ENCODE data around the gene CSNK1G3.

The CSNK1G3 gene

DNA sequence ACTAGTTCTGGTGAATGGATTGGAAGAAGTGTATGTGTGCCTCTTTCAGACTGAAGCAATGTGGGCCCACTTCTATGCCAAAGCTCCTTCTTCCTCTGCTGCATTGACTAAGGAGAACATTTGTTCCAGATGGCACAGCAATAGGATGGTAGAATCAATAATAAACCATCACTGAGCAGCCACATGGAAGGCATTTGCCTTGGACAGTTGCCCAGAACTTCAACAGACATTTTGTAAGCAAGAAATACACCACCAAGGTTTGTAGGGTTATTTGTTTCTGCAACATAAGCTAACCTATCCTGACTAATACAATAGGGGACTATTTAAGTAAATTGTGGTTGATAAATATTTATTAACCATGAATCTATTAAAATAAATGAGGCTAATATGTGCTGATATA lies 37.7 kb upstream of the CSNK1G3 start:
- no peak overlapping the region for H2AFZ ChIP-seq (ENCODE audit: insufficient read depth, low read length, poor library complexity)
- no peak overlapping the region for H2BK12ac ChIP-seq (ENCODE audit: low read length)
- no peak overlapping the region for H3K4ac ChIP-seq (ENCODE audit: low read depth, low read length)
- no peaks in the 10 kb centered on the region for H3K4me1 ChIP-seq (ENCODE audit: control insufficient read depth in 1 of 2, insufficient read depth in 2 of 2, low read length in 2 of 2)
- no peak overlapping the region for H4K12ac ChIP-seq (ENCODE audit: low read depth, low read length)
- no peak overlapping the region for H4K91ac ChIP-seq (ENCODE audit: low read depth, low read length)
- no peak overlapping the region for H3K4me2 ChIP-seq (ENCODE audit: low read length)
- H4K8ac ChIP-seq (ENCODE audit: low read depth, low read length), result no peak overlapping the region
- no peak overlapping the region for H2BK5ac ChIP-seq (ENCODE audit: low read depth, low read length, poor library complexity)
- H3K9me3 ChIP-seq (ENCODE audit: insufficient read depth, low read depth, low read length), result no peaks in the 10 kb centered on the region
- H2AK5ac ChIP-seq (ENCODE audit: low read length), result no peak overlapping the region
- H3K27me3 ChIP-seq (ENCODE audit: insufficient read depth, low read length), result no peaks in the 10 kb centered on the region
- no peaks in the 10 kb centered on the region for H3K79me1 ChIP-seq (ENCODE audit: low read length)
- no peak overlapping the region for H2BK120ac ChIP-seq (ENCODE audit: insufficient read depth, low read length, poor library complexity)
- H3K14ac ChIP-seq (ENCODE audit: low read length), result no peak overlapping the region
- H3K23ac ChIP-seq (ENCODE audit: low read length), result no peak overlapping the region
- H3K9ac ChIP-seq (ENCODE audit: low read length), result no peak overlapping the region
- no peak overlapping the region for H3K4me3 ChIP-seq (ENCODE audit: low read depth, low read length)
- H3K18ac ChIP-seq (ENCODE audit: low read length), result no peak overlapping the region
- DNase-seq, result no peak
- no peak overlapping the region for H3K27ac ChIP-seq (ENCODE audit: low read depth, low read length)
- no peaks in the 10 kb centered on the region for H3K36me3 ChIP-seq (ENCODE audit: control insufficient read depth in 1 of 2, insufficient read depth in 2 of 2, low read length in 2 of 2)
- H3K79me2 ChIP-seq (ENCODE audit: control insufficient read depth, insufficient read depth, low read length, poor library complexity), result no peaks in the 10 kb centered on the region

DNA sequence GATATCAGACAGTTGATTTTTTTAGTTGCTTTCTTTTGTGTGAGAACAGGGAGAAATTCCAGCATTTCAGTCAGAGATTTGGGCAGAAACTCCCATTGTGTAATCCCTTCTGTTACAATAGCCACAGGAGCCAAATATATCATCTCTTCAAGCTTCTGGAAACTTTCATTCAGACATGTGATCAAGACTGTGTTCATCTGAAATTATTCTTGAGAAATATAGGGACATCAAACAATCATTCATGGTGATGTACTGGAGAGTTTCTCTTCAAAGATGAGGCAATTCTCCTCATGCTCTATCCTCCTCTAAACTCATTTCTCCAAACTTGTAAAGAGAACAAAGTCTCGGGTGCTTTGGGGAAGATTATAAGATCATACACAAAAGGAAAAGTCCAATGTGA lies 35.2 kb upstream of the CSNK1G3 start:
- H3K79me1 ChIP-seq (ENCODE audit: low read length), result no peaks in the 10 kb centered on the region
- H3K23ac ChIP-seq (ENCODE audit: low read length), result no peak overlapping the region
- H3K27me3 ChIP-seq (ENCODE audit: insufficient read depth, low read length), result no peaks in the 10 kb centered on the region
- H3K4me1 ChIP-seq (ENCODE audit: control insufficient read depth in 1 of 2, insufficient read depth in 2 of 2, low read length in 2 of 2), result no peaks in the 10 kb centered on the region
- no peak overlapping the region for H2BK12ac ChIP-seq (ENCODE audit: low read length)
- no peak overlapping the region for H2BK5ac ChIP-seq (ENCODE audit: low read depth, low read length, poor library complexity)
- H2AK5ac ChIP-seq (ENCODE audit: low read length), result no peak overlapping the region
- H3K4me2 ChIP-seq (ENCODE audit: low read length), result no peak overlapping the region
- H3K14ac ChIP-seq (ENCODE audit: low read length), result no peak overlapping the region
- no peaks in the 10 kb centered on the region for H3K9me3 ChIP-seq (ENCODE audit: insufficient read depth, low read depth, low read length)
- no peak for DNase-seq
- WGBS (ENCODE audit: extremely low coverage, insufficient coverage, insufficient read length), result no CpG with 5 or more reads among the region's 1 CpG
- H3K18ac ChIP-seq (ENCODE audit: low read length), result no peak overlapping the region
- no peak overlapping the region for H2BK120ac ChIP-seq (ENCODE audit: insufficient read depth, low read length, poor library complexity)
- H4K8ac ChIP-seq (ENCODE audit: low read depth, low read length), result no peak overlapping the region
- no peaks in the 10 kb centered on the region for H3K79me2 ChIP-seq (ENCODE audit: control insufficient read depth, insufficient read depth, low read length, poor library complexity)
- no peak overlapping the region for H4K91ac ChIP-seq (ENCODE audit: low read depth, low read length)
- H3K4me3 ChIP-seq (ENCODE audit: low read depth, low read length), result no peak overlapping the region
- no peak overlapping the region for H2AFZ ChIP-seq (ENCODE audit: insufficient read depth, low read length, poor library complexity)
- no peak overlapping the region for H3K27ac ChIP-seq (ENCODE audit: low read depth, low read length)
- no peak overlapping the region for H3K9ac ChIP-seq (ENCODE audit: low read length)
- H3K36me3 ChIP-seq (ENCODE audit: control insufficient read depth in 1 of 2, insufficient read depth in 2 of 2, low read length in 2 of 2), result no peaks in the 10 kb centered on the region
- H3K4ac ChIP-seq (ENCODE audit: low read depth, low read length), result no peak overlapping the region
- H4K12ac ChIP-seq (ENCODE audit: low read depth, low read length), result no peak overlapping the region

DNA sequence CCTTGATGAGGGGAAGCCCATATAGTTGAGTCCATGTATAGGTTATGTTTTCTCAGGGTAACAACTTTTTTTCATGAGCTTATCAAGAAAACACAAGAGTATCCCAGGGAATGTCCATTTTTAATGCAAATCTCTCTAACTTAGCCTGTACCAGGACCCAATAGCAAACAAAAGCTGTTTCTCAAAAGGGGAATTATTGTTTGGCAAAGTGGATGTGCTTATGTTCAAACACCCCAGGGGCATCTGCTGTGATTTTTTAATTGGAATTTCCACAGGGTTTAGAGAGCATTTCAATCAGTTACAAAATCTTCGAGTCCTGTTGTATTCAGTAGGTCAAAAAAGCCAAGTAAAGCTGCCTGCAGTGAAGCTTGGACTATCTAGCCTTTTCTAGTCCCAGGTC lies 33.4 kb upstream of the CSNK1G3 start:
- H3K79me1 ChIP-seq (ENCODE audit: low read length), result no peaks in the 10 kb centered on the region
- no peaks in the 10 kb centered on the region for H3K27me3 ChIP-seq (ENCODE audit: insufficient read depth, low read length)
- WGBS (ENCODE audit: extremely low coverage, insufficient coverage, insufficient read length), result no CpG with 5 or more reads among the region's 1 CpG
- no peak overlapping the region for H4K91ac ChIP-seq (ENCODE audit: low read depth, low read length)
- H4K12ac ChIP-seq (ENCODE audit: low read depth, low read length), result no peak overlapping the region
- H2AFZ ChIP-seq (ENCODE audit: insufficient read depth, low read length, poor library complexity), result no peak overlapping the region
- no peak overlapping the region for H2AK5ac ChIP-seq (ENCODE audit: low read length)
- no peak overlapping the region for H4K8ac ChIP-seq (ENCODE audit: low read depth, low read length)
- H3K18ac ChIP-seq (ENCODE audit: low read length), result no peak overlapping the region
- no peak for DNase-seq
- H3K9me3 ChIP-seq (ENCODE audit: insufficient read depth, low read depth, low read length), result no peaks in the 10 kb centered on the region
- no peak overlapping the region for H2BK5ac ChIP-seq (ENCODE audit: low read depth, low read length, poor library complexity)
- H2BK12ac ChIP-seq (ENCODE audit: low read length), result no peak overlapping the region
- no peak overlapping the region for H3K14ac ChIP-seq (ENCODE audit: low read length)
- H3K4ac ChIP-seq (ENCODE audit: low read depth, low read length), result no peak overlapping the region
- H3K4me3 ChIP-seq (ENCODE audit: low read depth, low read length), result no peak overlapping the region
- H3K9ac ChIP-seq (ENCODE audit: low read length), result no peak overlapping the region
- H3K36me3 ChIP-seq (ENCODE audit: control insufficient read depth in 1 of 2, insufficient read depth in 2 of 2, low read length in 2 of 2), result no peaks in the 10 kb centered on the region
- H3K4me2 ChIP-seq (ENCODE audit: low read length), result no peak overlapping the region
- H3K27ac ChIP-seq (ENCODE audit: low read depth, low read length), result no peak overlapping the region
- H3K4me1 ChIP-seq (ENCODE audit: control insufficient read depth in 1 of 2, insufficient read depth in 2 of 2, low read length in 2 of 2), result no peaks in the 10 kb centered on the region
- H2BK120ac ChIP-seq (ENCODE audit: insufficient read depth, low read length, poor library complexity), result no peak overlapping the region
- no peak overlapping the region for H3K23ac ChIP-seq (ENCODE audit: low read length)
- no peaks in the 10 kb centered on the region for H3K79me2 ChIP-seq (ENCODE audit: control insufficient read depth, insufficient read depth, low read length, poor library complexity)

DNA sequence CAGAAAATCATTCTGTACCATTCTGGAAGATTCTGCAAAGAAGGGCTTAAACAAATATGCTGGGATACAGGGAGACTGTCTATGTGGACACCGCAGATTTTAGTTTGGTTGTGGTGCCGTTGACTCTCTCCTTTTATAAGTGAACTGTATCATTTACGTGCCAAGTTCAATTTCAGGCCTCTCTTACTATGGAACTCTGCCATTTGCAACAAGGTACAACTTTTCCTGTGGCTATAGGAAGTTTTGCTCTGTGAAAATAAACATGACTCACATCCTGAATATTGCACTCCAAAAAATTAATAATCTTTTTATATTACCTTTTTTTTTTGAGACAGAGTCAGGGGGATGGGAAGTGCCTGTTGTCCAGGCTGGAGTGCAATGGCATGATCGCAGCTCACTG lies 29.7 kb upstream of the CSNK1G3 start:
- no peak overlapping the region for H4K8ac ChIP-seq (ENCODE audit: low read depth, low read length)
- H3K9ac ChIP-seq (ENCODE audit: low read length), result no peak overlapping the region
- H3K9me3 ChIP-seq (ENCODE audit: insufficient read depth, low read depth, low read length), result no peaks in the 10 kb centered on the region
- no peak overlapping the region for H4K12ac ChIP-seq (ENCODE audit: low read depth, low read length)
- no peaks in the 10 kb centered on the region for H3K4me1 ChIP-seq (ENCODE audit: control insufficient read depth in 1 of 2, insufficient read depth in 2 of 2, low read length in 2 of 2)
- WGBS (ENCODE audit: extremely low coverage, insufficient coverage, insufficient read length), result no CpG with 5 or more reads among the region's 4 CpGs
- H3K27ac ChIP-seq (ENCODE audit: low read depth, low read length), result no peak overlapping the region
- no peak overlapping the region for H2AFZ ChIP-seq (ENCODE audit: insufficient read depth, low read length, poor library complexity)
- no peaks in the 10 kb centered on the region for H3K79me1 ChIP-seq (ENCODE audit: low read length)
- H3K4me3 ChIP-seq (ENCODE audit: low read depth, low read length), result no peak overlapping the region
- H4K91ac ChIP-seq (ENCODE audit: low read depth, low read length), result no peak overlapping the region
- H3K14ac ChIP-seq (ENCODE audit: low read length), result no peak overlapping the region
- no peaks in the 10 kb centered on the region for H3K27me3 ChIP-seq (ENCODE audit: insufficient read depth, low read length)
- no peak overlapping the region for H2BK5ac ChIP-seq (ENCODE audit: low read depth, low read length, poor library complexity)
- no peak overlapping the region for H3K4me2 ChIP-seq (ENCODE audit: low read length)
- H3K79me2 ChIP-seq (ENCODE audit: control insufficient read depth, insufficient read depth, low read length, poor library complexity), result no peaks in the 10 kb centered on the region
- no peak overlapping the region for H2BK120ac ChIP-seq (ENCODE audit: insufficient read depth, low read length, poor library complexity)
- DNase-seq, result no peak
- H3K18ac ChIP-seq (ENCODE audit: low read length), result no peak overlapping the region
- no peak overlapping the region for H3K4ac ChIP-seq (ENCODE audit: low read depth, low read length)
- no peak overlapping the region for H2AK5ac ChIP-seq (ENCODE audit: low read length)
- no peaks in the 10 kb centered on the region for H3K36me3 ChIP-seq (ENCODE audit: control insufficient read depth in 1 of 2, insufficient read depth in 2 of 2, low read length in 2 of 2)
- no peak overlapping the region for H3K23ac ChIP-seq (ENCODE audit: low read length)
- H2BK12ac ChIP-seq (ENCODE audit: low read length), result no peak overlapping the region
